T47D (cell line): ENCODE results near the gene CREB5.
A peak's percentile ranks its signal among the peaks of the same experiment; 100 is the strongest.

ENCODE experiments used
- DNase-seq, 2 experiments: peaks; one replicate each; pipeline versions ENCODE4 v3.0.0 to v3.0.0-alpha.2; 2011 to 2012; ENCODE audit warnings: low read depth in 1 of 2, low spot score in 1 of 2
- JUND ChIP-seq: IDR thresholded peaks from 2 replicates; pipeline ENCODE4 v1.6.1; 2012; ENCODE audit warnings: low read depth
- in situ Hi-C: cut with HindIII; loops from 2 replicates; pipeline ENCODE4 v1.10.0; 2016; ENCODE audit warnings: low sequenced_read_pairs, low pct_unique_long_range_greater_than_20kb

CREB5 gene

GRCh38 chr7:28685242-28685643, 272.9 kb downstream of the CREB5 start:
- TF ChIP-seq JUND: no peak
- no peak for DNase-seq
- in situ Hi-C loops: no loop called here

- in situ Hi-C loops: no loop called here
- TF ChIP-seq JUND: peak; percentile 92
- peak; percentile 67 to 94 for DNase-seq
These were observed 273.5 kb downstream of the CREB5 start for GRCh38 chr7:28685644-28686417.

- TF ChIP-seq JUND: no peak
- in situ Hi-C loops: no loop called here
- peak; percentile 18 to 51 for DNase-seq
These were observed 274.1 kb downstream of the CREB5 start for GRCh38 chr7:28686418-28686800.

GRCh38 chr7:28687537-28687936, 275.2 kb downstream of the CREB5 start:
- no peak for TF ChIP-seq JUND
- in situ Hi-C loops: no loop called here
- DNase-seq: no peak

GRCh38 chr7:28688174-28688573, 275.9 kb downstream of the CREB5 start:
- DNase-seq: no peak
- TF ChIP-seq JUND: no peak
- in situ Hi-C loops: no loop called here

GRCh38 chr7:28688651-28689050, 276.3 kb downstream of the CREB5 start:
- in situ Hi-C loops: no loop called here
- no peak for DNase-seq
- TF ChIP-seq JUND: no peak

- in situ Hi-C loops: no loop called here
- no peak for DNase-seq
- no peak for TF ChIP-seq JUND
These were observed 283.3 kb downstream of the CREB5 start for GRCh38 chr7:28695300-28696295.

GRCh38 chr7:28697913-28698563, 285.7 kb downstream of the CREB5 start:
- TF ChIP-seq JUND: no peak
- DNase-seq: no peak
- in situ Hi-C loops: no loop called here

- in situ Hi-C loops: no loop called here
- TF ChIP-seq JUND: no peak
- DNase-seq: no peak
These were observed 286.5 kb downstream of the CREB5 start for GRCh38 chr7:28698840-28699239.

- no peak for DNase-seq
- no peak for TF ChIP-seq JUND
- in situ Hi-C loops: no loop called here
These were observed 287.8 kb downstream of the CREB5 start for GRCh38 chr7:28700096-28700495.

- DNase-seq: no peak
- TF ChIP-seq JUND: no peak
- in situ Hi-C loops: no loop called here
These were observed 288.5 kb downstream of the CREB5 start for GRCh38 chr7:28700790-28701203.

GRCh38 chr7:28701731-28702130, 289.4 kb downstream of the CREB5 start:
- TF ChIP-seq JUND: no peak
- no peak for DNase-seq
- in situ Hi-C loops: no loop called here
